Small intestine (tissue), 7 donors: ENCODE data around the gene UQCRQ. TPM values are rescaled to one million over a fixed set of nuclear protein-coding genes. Genes with fewer than 3 reads are reported as not detected.
A peak's percentile ranks its signal among the peaks of the same experiment; 100 is the strongest.

ENCODE experiments used
- DNase-seq, 2 donors: peaks; one replicate each; pipeline versions ENCODE4 v3.0.0 to v3.0.0-alpha.2; 2013
- FAIRE-seq: peaks from 2 replicates; lab custom pipeline; 2012; peaks lifted over from hg19 to GRCh38; lab: Jason Lieb, UNC
- H3K27ac ChIP-seq, 3 donors: one replicate each; pipeline ENCODE4 v1.5.1; 2013; ENCODE audit warnings: low read length in 2 of 3, mild to moderate bottlenecking in 2 of 3, control low read depth in 1 of 3, inconsistent platforms in 1 of 3, low read depth in 1 of 3, moderate library complexity in 1 of 3
- H3K27me3 ChIP-seq, 3 donors: one replicate each; pipeline ENCODE4 v1.6.1; 2013; ENCODE audit warnings: low read length in 3 of 3, inconsistent platforms in 1 of 3; ENCODE audit not compliant: control insufficient read depth in 3 of 3, insufficient read depth in 3 of 3
- H3K36me3 ChIP-seq, 3 donors: one replicate each; pipeline ENCODE4 v1.6.1; 2013; ENCODE audit warnings: low read length in 3 of 3, inconsistent platforms in 1 of 3, low read depth in 1 of 3, mild to moderate bottlenecking in 1 of 3, moderate library complexity in 1 of 3; ENCODE audit not compliant: control insufficient read depth in 3 of 3, insufficient read depth in 2 of 3
- H3K4me1 ChIP-seq, 3 donors: one replicate each; pipeline ENCODE4 v1.6.1; 2013; ENCODE audit warnings: low read length in 2 of 3, inconsistent platforms in 1 of 3, low read depth in 1 of 3, mild to moderate bottlenecking in 1 of 3, moderate library complexity in 1 of 3; ENCODE audit not compliant: control insufficient read depth in 3 of 3, insufficient read depth in 2 of 3
- H3K4me3 ChIP-seq, 3 donors: one replicate each; pipeline ENCODE4 v1.5.1; 2013; ENCODE audit warnings: low read length in 3 of 3, control low read depth in 1 of 3, inconsistent platforms in 1 of 3, low read depth in 1 of 3, mild to moderate bottlenecking in 1 of 3, moderate library complexity in 1 of 3
- H3K9me3 ChIP-seq, 2 donors: one replicate each; pipeline ENCODE4 v1.6.1; 2013; ENCODE audit warnings: low read depth in 1 of 2, low read length in 1 of 2; ENCODE audit not compliant: control insufficient read depth in 2 of 2, insufficient read depth in 1 of 2
- WGBS, 3 donors: extraction: QIAGEN DNeasy Blood & Tissue Kit; methylation state at CpG; one replicate each; pipeline ENCODE4 v1.1.7; 2013; 5-methylcytosine and 5-hydroxymethylcytosine counted together
- polyA plus RNA-seq, 4 donors: library from polyadenylated mRNA; stranded (reverse) in 3 of 4; unstranded in 1 of 4; fragments of 200-250 nt in 3 of 4; fragments of 120-200 nt in 1 of 4; gene quantifications; one replicate each; pipeline versions ENCODE4 v1.2.1 to v1.2.3, GENCODE V29; 2013
- donor health status: healthy with polysubstance abuse.
- donor health status: control.
- donor health status: control.
- donor health status: Bipolar disorder and iron deficiency.
- donor health status: healthy.

The UQCRQ gene
- polyA plus RNA-seq, 4 donors: 225 to 872 (median 544) TPM

GRCh38 chr5:132865668-132866341 is 637 bp upstream of the UQCRQ start:
- peak overlapping the region; percentile 64 to 92 (median 74) for H3K4me3 ChIP-seq
- H3K36me3 ChIP-seq: peaks cover 0 to 26% (median 3%) of the 10 kb centered on the region in 3 donors
- H3K9me3 ChIP-seq: no peaks in the 10 kb centered on the region
- no peaks in the 10 kb centered on the region for H3K27me3 ChIP-seq
- peaks cover 0 to 21% (median 4%) of the 10 kb centered on the region in 3 donors for H3K4me1 ChIP-seq
- DNase-seq (peak in 1 of 2 donors; percentile 27), FAIRE-seq (no peak)
- WGBS, 3 donors: 27 to 33% (median 30%) methylated on average over 30 of the region's 30 CpGs
- peak overlapping the region; percentile 76 to 96 (median 94) for H3K27ac ChIP-seq

DNA sequence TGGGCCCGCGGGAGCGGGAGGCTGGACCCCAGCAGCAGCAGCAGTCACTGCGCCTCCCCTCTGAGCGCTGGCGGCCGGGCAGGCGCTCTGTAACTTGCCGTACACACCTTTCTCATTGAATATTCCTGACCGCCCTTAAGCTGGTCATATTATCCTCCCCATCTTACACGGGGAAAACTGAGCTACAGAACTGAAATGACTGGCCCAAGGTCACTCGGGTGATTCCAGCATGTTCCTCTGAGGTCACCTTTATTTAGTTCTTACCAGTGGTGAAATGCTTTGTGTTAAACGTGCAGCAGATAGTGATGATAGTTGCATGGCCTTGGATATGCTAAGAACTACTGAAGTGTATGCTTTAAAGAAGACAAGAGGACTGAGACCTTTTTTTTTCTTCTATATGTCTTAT is 607 bp downstream of the UQCRQ start:
- WGBS, 3 donors: 1 to 2% (median 1%) methylated on average over 12 to 13 of the region's 13 CpGs
- Histone ChIP-seq H3K4me1 (peaks cover 0 to 22% (median 6%) of the 10 kb centered on the region in 3 donors), H3K9me3 (no peaks in the 10 kb centered on the region), H3K4me3 (peak overlapping the region; percentile 64 to 92 (median 74)), H3K36me3 (peaks cover 0 to 30% (median 3%) of the 10 kb centered on the region in 3 donors), H3K27ac (peak overlapping the region; percentile 85 to 96 (median 94)), H3K27me3 (no peaks in the 10 kb centered on the region)
- DNase-seq: no peak
- FAIRE-seq: no peak

- Histone ChIP-seq H3K27me3 (no peaks in the 10 kb centered on the region), H3K9me3 (peaks cover 0 to 2% of the 10 kb centered on the region in 2 donors), H3K4me3 (no peak overlapping the region), H3K27ac (no peak overlapping the region), H3K4me1 (peaks cover 0 to 28% (median 9%) of the 10 kb centered on the region in 3 donors), H3K36me3 (peaks cover 0 to 33% (median 3%) of the 10 kb centered on the region in 3 donors)
- FAIRE-seq (no peak), DNase-seq (no peak)
- WGBS, 3 donors: 84 to 93% (median 86%) methylated on average over 4 of the region's 4 CpGs
These were observed 2.3 kb downstream of the UQCRQ start for GRCh38 chr5:132868754-132869153.

DNA sequence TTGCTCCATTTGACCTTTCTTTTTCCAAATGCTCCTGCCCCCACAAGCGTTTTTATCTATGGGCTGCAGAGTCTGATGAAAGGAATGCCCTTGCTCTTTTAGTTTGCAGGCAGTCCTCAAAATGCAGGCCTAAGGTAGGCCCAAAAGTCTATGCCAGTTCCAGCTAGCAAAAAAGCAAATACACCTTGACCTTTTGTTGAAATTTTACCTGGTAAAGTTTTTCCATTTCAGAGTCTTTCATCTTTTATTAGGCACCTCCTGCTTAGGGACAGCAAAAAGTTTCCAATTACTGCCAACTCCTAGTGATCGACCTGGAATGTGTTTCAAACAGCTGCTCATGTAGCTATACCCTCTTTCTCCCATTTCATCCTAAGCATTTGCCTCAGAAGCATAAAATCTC is 4.4 kb downstream of the UQCRQ start:
- peaks cover 0 to 8% of the 10 kb centered on the region in 2 donors for H3K9me3 ChIP-seq
- DNase-seq (no peak), FAIRE-seq (no peak)
- H3K36me3 ChIP-seq: peaks cover 0 to 40% (median 3%) of the 10 kb centered on the region in 3 donors
- no peak overlapping the region for H3K4me3 ChIP-seq
- no peak overlapping the region for H3K27ac ChIP-seq
- WGBS, 3 donors: 73 to 81% (median 77%) methylated on average over 2 of the region's 2 CpGs
- peaks cover 0 to 32% (median 9%) of the 10 kb centered on the region in 3 donors for H3K4me1 ChIP-seq
- H3K27me3 ChIP-seq: no peaks in the 10 kb centered on the region

GRCh38 chr5:132871459-132872284 is 5.2 kb downstream of the UQCRQ start:
- Histone ChIP-seq H3K36me3 (peaks cover 0 to 40% (median 3%) of the 10 kb centered on the region in 3 donors), H3K27me3 (no peaks in the 10 kb centered on the region), H3K27ac (peak overlapping the region; percentile 22 to 80 (median 60)), H3K9me3 (peaks cover 0 to 8% of the 10 kb centered on the region in 2 donors), H3K4me3 (no peak overlapping the region), H3K4me1 (peaks cover 0 to 36% (median 12%) of the 10 kb centered on the region in 3 donors)
- no peak for FAIRE-seq
- WGBS, 3 donors: 77 to 81% (median 79%) methylated on average over 5 of the region's 5 CpGs
- no peak for DNase-seq

- DNase-seq (no peak), FAIRE-seq (no peak)
- Histone ChIP-seq H3K27me3 (no peaks in the 10 kb centered on the region), H3K9me3 (peaks cover 0 to 8% of the 10 kb centered on the region in 2 donors), H3K4me3 (no peak overlapping the region), H3K4me1 (peaks cover 0 to 37% (median 8%) of the 10 kb centered on the region in 3 donors), H3K27ac (peak overlapping the region; percentile 60 to 81 (median 80)), H3K36me3 (peaks cover 0 to 37% (median 3%) of the 10 kb centered on the region in 3 donors)
- WGBS, 3 donors: 89 to 92% (median 92%) methylated on average over 1 of the region's 1 CpG
These were observed 6.3 kb downstream of the UQCRQ start for GRCh38 chr5:132872788-132873118.

GRCh38 chr5:132873119-132873929 is 6.9 kb downstream of the UQCRQ start, which contains the start of gene LEAP2:
LEAP2 (plus strand) TSS chr5:132873668; CDS start chr5:132873695, 27 bp downstream.
- H3K4me3 ChIP-seq: peak within 1 kb of the TSS in 2 of 3 donors; percentile 29 to 54

More at GRCh38 chr5:132873119-132873929, 6.9 kb downstream of the UQCRQ start, which contains the start of gene LEAP2:
- H3K27me3 ChIP-seq: no peaks in the 10 kb centered on the region
- FAIRE-seq: no peak
- H3K36me3 ChIP-seq: peaks cover 0 to 36% (median 3%) of the 10 kb centered on the region in 3 donors
- H3K4me1 ChIP-seq: peaks cover 3 to 41% (median 8%) of the 10 kb centered on the region in 3 donors
- peak within 1 kb of the TSS; percentile 80 to 93 (median 88) for H3K27ac ChIP-seq
- WGBS, 3 donors: 23 to 62% (median 49%) methylated on average over 6 of the region's 6 CpGs
- peak; percentile 87 to 96 for DNase-seq
- peaks cover 0 to 8% of the 10 kb centered on the region in 2 donors for H3K9me3 ChIP-seq
